ENCODE results near the gene APOBEC3H. TPM values are rescaled to one million over a fixed set of nuclear protein-coding genes. Genes with fewer than 3 reads are reported as not detected.
A peak's percentile ranks its signal among the peaks of the same experiment; 100 is the strongest.

Gene APOBEC3H
- total RNA-seq, 1 donor: 0.45 TPM

DNA sequence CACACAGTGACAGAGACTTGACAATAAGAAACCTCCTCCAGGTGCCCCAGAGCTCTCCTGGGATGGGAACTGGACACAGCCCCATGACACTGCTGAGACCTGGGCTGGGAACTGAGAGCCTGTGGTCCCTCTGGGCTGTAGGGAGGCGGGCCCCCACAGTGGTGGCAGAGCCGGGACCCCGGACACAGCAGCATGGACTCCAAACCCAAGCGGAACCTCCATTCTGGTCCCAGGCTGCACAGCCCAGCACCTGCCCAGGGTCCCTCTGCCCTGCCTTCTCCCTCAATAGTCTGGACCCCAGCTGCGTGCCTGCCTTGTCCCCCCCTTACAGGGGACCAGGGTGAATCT, 8.4 kb upstream of the APOBEC3H start:
- H3K4me3 ChIP-seq (ENCODE audit: low read depth, low read length): no peak overlapping the region
- no peak for TF ChIP-seq CTCF (IDR thresholded peaks at IDR 0.05; ENCODE audit: insufficient read depth, low read length)
- DNase-seq (ENCODE audit: low read depth): no peak

DNA sequence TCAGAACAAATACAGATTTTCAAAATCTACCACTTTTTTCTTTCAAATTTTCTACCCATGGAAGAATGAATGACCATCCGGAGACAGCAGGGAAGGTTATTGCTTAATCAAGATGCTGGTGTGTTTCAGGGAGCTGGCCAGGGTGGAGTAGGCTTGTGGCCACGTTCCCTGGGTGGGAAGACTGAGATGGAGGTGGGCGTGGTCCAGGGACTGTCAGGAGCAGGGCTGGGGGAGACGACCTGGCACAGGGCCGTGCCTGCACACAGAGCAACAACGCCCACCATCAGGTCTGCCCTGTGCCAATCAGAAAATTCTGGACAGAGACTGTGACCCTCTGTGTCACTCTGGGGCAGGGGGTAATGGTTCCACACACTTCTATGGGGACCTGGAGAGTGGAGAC, 7.1 kb upstream of the APOBEC3H start:
- no peak overlapping the region for H3K4me3 ChIP-seq (ENCODE audit: low read depth, low read length)
- DNase-seq (ENCODE audit: low read depth): peak; percentile 16
- TF ChIP-seq CTCF (IDR thresholded peaks at IDR 0.05; ENCODE audit: insufficient read depth, low read length): no peak

- no peak overlapping the region for H3K4me3 ChIP-seq (ENCODE audit: low read depth, low read length)
- TF ChIP-seq CTCF (IDR thresholded peaks at IDR 0.05; ENCODE audit: insufficient read depth, low read length): no peak
- DNase-seq (ENCODE audit: low read depth): no peak
Observed at GRCh38 chr22:39090426-39091064, 6.5 kb upstream of the APOBEC3H start.

GRCh38 chr22:39091126-39092081, 5.6 kb upstream of the APOBEC3H start:
- TF ChIP-seq CTCF (IDR thresholded peaks at IDR 0.05; ENCODE audit: insufficient read depth, low read length): no peak
- DNase-seq (ENCODE audit: low read depth): no peak
- H3K4me3 ChIP-seq (ENCODE audit: low read depth, low read length): no peak overlapping the region

GRCh38 chr22:39092111-39092862, 4.8 kb upstream of the APOBEC3H start:
- no peak for TF ChIP-seq CTCF (IDR thresholded peaks at IDR 0.05; ENCODE audit: insufficient read depth, low read length)
- no peak for DNase-seq (ENCODE audit: low read depth)
- no peak overlapping the region for H3K4me3 ChIP-seq (ENCODE audit: low read depth, low read length)

- no peak for DNase-seq (ENCODE audit: low read depth)
- no peak for TF ChIP-seq CTCF (IDR thresholded peaks at IDR 0.05; ENCODE audit: insufficient read depth, low read length)
- no peak overlapping the region for H3K4me3 ChIP-seq (ENCODE audit: low read depth, low read length)
Observed at GRCh38 chr22:39094717-39095389, 2.2 kb upstream of the APOBEC3H start.

Data from fibroblast of the aortic adventitia (primary cell).